Glutamatergic neuron (in vitro differentiated cells): ENCODE measurements around the gene AOX1. TPM values are rescaled to one million over a fixed set of nuclear protein-coding genes. Genes with fewer than 3 reads are reported as not detected.
"Not testable (repeated sequence)": the region's sequence is repeated elsewhere in the genome, so short reads cannot be mapped to it uniquely, and the experiment has no call there.

ENCODE experiments used
- DNase-seq: peaks from one replicate; pipeline ENCODE4 v3.0.0; 2022
- H3K27ac Mint-ChIP-seq: one replicate; pipeline ENCODE4 v1.8.0; 2020; ENCODE audit warnings: mild to moderate bottlenecking, mixed read lengths, inconsistent platforms; ENCODE audit not compliant: unreplicated experiment
- H3K27me3 Mint-ChIP-seq: one replicate; pipeline ENCODE4 v1.8.0; 2020; ENCODE audit warnings: mild to moderate bottlenecking, moderate library complexity, mixed read lengths, inconsistent platforms; ENCODE audit not compliant: unreplicated experiment
- H3K36me3 Mint-ChIP-seq: one replicate; pipeline ENCODE4 v1.8.0; 2020; ENCODE audit warnings: mild to moderate bottlenecking, mixed read lengths, inconsistent platforms; ENCODE audit not compliant: unreplicated experiment
- H3K4me1 Mint-ChIP-seq: one replicate; pipeline ENCODE4 v1.8.0; 2020; ENCODE audit warnings: mild to moderate bottlenecking, low read depth, mixed read lengths, inconsistent platforms; ENCODE audit not compliant: unreplicated experiment
- H3K4me3 Mint-ChIP-seq: one replicate; pipeline ENCODE4 v1.8.0; 2020; ENCODE audit warnings: mild to moderate bottlenecking, mixed read lengths, inconsistent platforms; ENCODE audit not compliant: unreplicated experiment
- H3K9me3 Mint-ChIP-seq: one replicate; pipeline ENCODE4 v1.8.0; 2020; ENCODE audit warnings: mild to moderate bottlenecking, moderate library complexity, mixed read lengths, inconsistent platforms; ENCODE audit not compliant: unreplicated experiment
- CTCF ChIP-seq: fragments of 200-600 bp; sonication (generic); IDR thresholded peaks from one replicate; pipeline ENCODE4 v1.5.0; 2021; ENCODE audit not compliant: partially characterized antibody, unreplicated experiment
- total RNA-seq: library from RNA; stranded (reverse); fragmentation: NEBNext Ultra II Directional; extraction: Animal tissue kit (Norgen Biotek cat#: 25700); gene quantifications from one replicate; pipeline ENCODE4 v1.2.1, GENCODE V29; 2021; ENCODE audit not compliant: unreplicated experiment

The AOX1 gene
- total RNA-seq, 1 donor from 2014 or later = 0.32 TPM

- Mint-ChIP-seq H3K4me3 (no peak overlapping the region), H3K27ac (no peak overlapping the region), H3K9me3 (peaks cover 1% of the 10 kb centered on the region), H3K27me3 (peaks cover 2% of the 10 kb centered on the region), H3K4me1 (peaks cover 4% of the 10 kb centered on the region), H3K36me3 (peaks cover 6% of the 10 kb centered on the region)
- TF ChIP-seq CTCF = no peak
- no peak for DNase-seq
Measured at GRCh38 chr2:200608341-200609027, 22.7 kb downstream of the AOX1 start.

- H3K4me1 Mint-ChIP-seq = peaks cover 4% of the 10 kb centered on the region
- no peak for TF ChIP-seq CTCF
- H3K27ac Mint-ChIP-seq = no peak overlapping the region
Measured at GRCh38 chr2:200609028-200609614, 23.3 kb downstream of the AOX1 start.

GRCh38 chr2:200610217-200610616 lies 24.4 kb downstream of the AOX1 start:
- H3K4me1 Mint-ChIP-seq, H3K9me3 Mint-ChIP-seq, DNase-seq, H3K27ac Mint-ChIP-seq, H3K4me3 Mint-ChIP-seq, H3K36me3 Mint-ChIP-seq, H3K27me3 Mint-ChIP-seq: not testable (repeated sequence)

More at GRCh38 chr2:200609028-200609614, 23.3 kb downstream of the AOX1 start:
- Mint-ChIP-seq H3K4me3 (no peak overlapping the region), H3K9me3 (peaks cover 1% of the 10 kb centered on the region), H3K27me3 (peaks cover 2% of the 10 kb centered on the region), H3K36me3 (peaks cover 6% of the 10 kb centered on the region)
- no peak for DNase-seq

GRCh38 chr2:200613692-200614091 lies 27.9 kb downstream of the AOX1 start:
- Mint-ChIP-seq H3K4me3 (no peak overlapping the region), H3K9me3 (no peaks in the 10 kb centered on the region), H3K27me3 (no peaks in the 10 kb centered on the region), H3K4me1 (no peaks in the 10 kb centered on the region), H3K36me3 (no peaks in the 10 kb centered on the region), H3K27ac (no peak overlapping the region)
- no peak for DNase-seq
- TF ChIP-seq CTCF = no peak

GRCh38 chr2:200614249-200614648 lies 28.4 kb downstream of the AOX1 start:
- Mint-ChIP-seq H3K27ac (no peak overlapping the region), H3K4me1 (no peaks in the 10 kb centered on the region), H3K36me3 (no peaks in the 10 kb centered on the region), H3K4me3 (no peak overlapping the region), H3K9me3 (no peaks in the 10 kb centered on the region), H3K27me3 (no peaks in the 10 kb centered on the region)
- TF ChIP-seq CTCF = no peak
- no peak for DNase-seq
